IMR-90 (cell line): ENCODE results near the gene TCF7L2. TPM values are rescaled to one million over a fixed set of nuclear protein-coding genes. Genes with fewer than 3 reads are reported as not detected.

Experiments
- ATAC-seq: fragments of 200-7000 bp; cut with Tn5 transposase; 2 replicates; pipeline ENCODE4 v1.9.1; 2020; ENCODE audit warnings: low read depth, mild to moderate bottlenecking, moderate library complexity
- BruUV-seq: library from RNA; stranded (reverse); fragments of 400-500 nt; replicated peaks from 2 replicates; lab custom pipeline; 2021; lab: Mats Ljungman, UMichigan
- CTCF ChIA-PET: fragments of 300-600 bp; formaldehyde crosslinking; extraction: SDS; loops from one replicate; lab custom pipeline; 2021; ENCODE audit warnings: antibody characterized with exemption; lab: Yijun Ruan, JAX
- POLR2A ChIA-PET: fragments of 300-600 bp; sonication (Branson Sonifier 250); formaldehyde crosslinking; loops from one replicate; lab custom pipeline; 2022; ENCODE audit warnings: antibody characterized with exemption; ENCODE audit not compliant: unreplicated experiment; lab: Charles Lee
- DNase-seq: peaks from one replicate; pipeline ENCODE4 v3.0.0; 2013
- H2AFZ ChIP-seq: replicated peaks from 2 replicates; pipeline ENCODE3; 2013; ENCODE audit warnings: low read length, mild to moderate bottlenecking; ENCODE audit not compliant: poor library complexity
- H2AK5ac ChIP-seq: 2 replicates; pipeline ENCODE4 v1.6.1; 2013; ENCODE audit warnings: low read depth, low read length, inconsistent platforms
- H2AK9ac ChIP-seq: replicated peaks from 2 replicates; pipeline ENCODE3; 2013; ENCODE audit warnings: mild to moderate bottlenecking, low read depth, low read length, moderate library complexity; ENCODE audit not compliant: poor library complexity
- H2BK120ac ChIP-seq: 2 replicates; pipeline ENCODE4 v1.6.1; 2013; ENCODE audit warnings: low read depth, low read length, inconsistent platforms
- H2BK15ac ChIP-seq: 3 replicates; pipeline ENCODE4 v1.6.1; 2013; ENCODE audit warnings: low read depth, low read length, inconsistent platforms
- H2BK20ac ChIP-seq: 2 replicates; pipeline ENCODE4 v1.6.1; 2013; ENCODE audit warnings: low read depth, mild to moderate bottlenecking, inconsistent platforms, low read length, moderate library complexity
- H2BK5ac ChIP-seq: 2 replicates; pipeline ENCODE4 v1.6.1; 2013; ENCODE audit warnings: mild to moderate bottlenecking, low read depth, low read length, inconsistent platforms; ENCODE audit not compliant: poor library complexity, severe bottlenecking
- H3K14ac ChIP-seq: replicated peaks from 2 replicates; pipeline ENCODE4 v1.6.1; 2013; ENCODE audit warnings: low read depth, low read length, inconsistent platforms
- H3K18ac ChIP-seq: 2 replicates; pipeline ENCODE4 v1.6.1; 2013; ENCODE audit warnings: low read depth, low read length, control low read depth
- H3K23ac ChIP-seq: 2 replicates; pipeline ENCODE4 v1.6.1; 2013; ENCODE audit warnings: low read depth, low read length, inconsistent platforms
- H3K27ac ChIP-seq: 2 replicates; pipeline ENCODE4 v1.5.1; 2013; ENCODE audit warnings: mild to moderate bottlenecking, control low read depth, low read length; ENCODE audit not compliant: insufficient read depth
- H3K27me3 ChIP-seq: 2 replicates; pipeline ENCODE4 v1.6.1; 2013; ENCODE audit warnings: low read length; ENCODE audit not compliant: control insufficient read depth, insufficient read depth
- H3K36me3 ChIP-seq: 2 replicates; pipeline ENCODE4 v1.6.1; 2013; ENCODE audit warnings: low read length, mixed read lengths; ENCODE audit not compliant: control insufficient read depth, insufficient read depth
- H3K4ac ChIP-seq: 2 replicates; pipeline ENCODE4 v1.6.1; 2013; ENCODE audit warnings: low read depth, low read length, inconsistent platforms
- H3K4me1 ChIP-seq: 2 replicates; pipeline ENCODE4 v1.6.1; 2013; ENCODE audit warnings: low read length, mixed read lengths; ENCODE audit not compliant: control insufficient read depth, insufficient read depth
- H3K4me2 ChIP-seq: 2 replicates; pipeline ENCODE4 v1.6.1; 2013; ENCODE audit warnings: low read depth, mild to moderate bottlenecking, control low read depth, low read length, moderate library complexity
- H3K4me3 ChIP-seq: 2 replicates; pipeline ENCODE4 v1.5.1; 2013; ENCODE audit warnings: low read depth, mild to moderate bottlenecking, control low read depth, low read length, moderate library complexity; ENCODE audit not compliant: insufficient read depth
- H3K56ac ChIP-seq: 2 replicates; pipeline ENCODE4 v1.6.1; 2013; ENCODE audit warnings: low read length, inconsistent platforms; ENCODE audit not compliant: insufficient read depth; ENCODE audit errors: extremely low read depth
- H3K79me1 ChIP-seq, 2 experiments: 2 replicates each; pipeline ENCODE4 v1.6.1; 2013; ENCODE audit warnings: low read length in 2 of 2, inconsistent platforms in 1 of 2, low read depth in 1 of 2
- H3K9ac ChIP-seq: 2 replicates; pipeline ENCODE4 v1.6.1; 2013; ENCODE audit warnings: low read depth, low read length, control low read depth
- H3K9me1 ChIP-seq: 2 replicates; pipeline ENCODE4 v1.6.1; 2013; ENCODE audit warnings: low read length, inconsistent platforms; ENCODE audit not compliant: insufficient read depth
- H3K9me3 ChIP-seq: 2 replicates; pipeline ENCODE4 v1.6.1; 2013; ENCODE audit warnings: low read length; ENCODE audit not compliant: control insufficient read depth, insufficient read depth
- H4K20me1 ChIP-seq: 2 replicates; pipeline ENCODE4 v1.6.1; 2013; ENCODE audit warnings: low read length, inconsistent platforms; ENCODE audit not compliant: insufficient read depth
- H4K5ac ChIP-seq: 2 replicates; pipeline ENCODE4 v1.6.1; 2013; ENCODE audit warnings: mild to moderate bottlenecking, low read depth, low read length, control low read depth
- H4K8ac ChIP-seq, 2 experiments: 2 replicates each; pipeline ENCODE4 v1.6.1; 2013; ENCODE audit warnings: low read depth in 2 of 2, low read length in 2 of 2, control low read depth in 1 of 2, inconsistent platforms in 1 of 2
- H4K91ac ChIP-seq: 2 replicates; pipeline ENCODE4 v1.6.1; 2013; ENCODE audit warnings: low read depth, low read length, inconsistent platforms; ENCODE audit not compliant: insufficient read depth
- BHLHE40 ChIP-seq: fragments of 150-350 bp; IDR thresholded peaks from 2 replicates; pipeline ENCODE4 v1.6.1; 2016; ENCODE audit warnings: mild to moderate bottlenecking, low read depth, low read length
- RFX5 ChIP-seq: IDR thresholded peaks from 2 replicates; pipeline ENCODE4 v1.8.0; 2012; ENCODE audit warnings: low read depth, mild to moderate bottlenecking, low read length, moderate library complexity
- USF2 ChIP-seq: fragments of 150-350 bp; IDR thresholded peaks from 2 replicates; pipeline ENCODE4 v1.6.1; 2017; ENCODE audit warnings: mild to moderate bottlenecking, antibody characterized with exemption, low read length, low read depth
- WGBS, 2 experiments: methylation state at CpG; one replicate each; pipeline versions ENCODE4 v1.1.5 to v1.1.7; 2013; ENCODE audit warnings: missing lambda C conversion rate in 2 of 2; ENCODE audit not compliant: insufficient read length in 1 of 2; ENCODE audit errors: extremely low coverage in 2 of 2; 5-methylcytosine and 5-hydroxymethylcytosine counted together
- dilution Hi-C: fragments of 300-500 bp; cut with HindIII; formaldehyde crosslinking; loops from one replicate; pipeline ENCODE4 v1.14.3; 2018; ENCODE audit warnings: low sequenced_read_pairs; ENCODE audit not compliant: unreplicated experiment
- in situ Hi-C: fragments of 300-500 bp; cut with MboI; formaldehyde crosslinking; loops from 3 replicates; pipeline ENCODE4 v1.14.3; 2019; ENCODE audit warnings: low sequenced_read_pairs, inconsistent platforms, mixed read lengths
- intact Hi-C: fragments of 100-400 bp; cut with micrococcal nuclease; formaldehyde crosslinking; loops from 2 replicates; pipeline ENCODE4 v1.10.0; 2022
- polyA plus RNA-seq, 3 experiments: library from polyadenylated mRNA; depleted of rRNA; stranded (reverse); fragments of >200 nt; gene quantifications; 2 replicates each; pipeline ENCODE4 v1.2.3, GENCODE V29; 2012; ENCODE audit warnings: low replicate concordance in 1 of 3
- total RNA-seq: library from RNA; depleted of rRNA; stranded (reverse); fragments of >200 nt; gene quantifications from 2 replicates; pipeline ENCODE4 v1.2.3, GENCODE V29; 2012

Gene TCF7L2
- total and polyA plus RNA-seq, 2 of the 4 experiments (the other 2 are of a cell fraction): 1.3 to 12.2 TPM

DNA sequence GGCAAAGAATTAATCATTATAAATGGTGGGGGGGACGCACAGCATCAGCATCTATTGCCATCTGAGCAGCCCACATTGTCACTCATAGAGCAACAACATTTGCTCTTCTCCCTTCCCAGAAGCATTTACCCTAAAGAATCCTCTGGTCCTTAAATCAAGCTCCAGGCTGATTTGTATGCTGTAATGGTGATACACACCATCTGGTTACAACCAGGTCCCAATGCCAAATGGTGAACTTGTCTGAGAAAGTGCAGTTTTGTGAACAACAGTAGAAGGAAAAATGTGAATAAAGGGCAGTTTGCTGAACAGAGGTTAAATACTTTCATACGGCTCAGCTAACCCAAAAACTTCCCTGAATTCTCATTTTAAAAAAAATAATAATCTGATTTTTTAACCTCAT is 38.8 kb upstream of the TCF7L2 start:
- Histone ChIP-seq H3K18ac (no peak overlapping the region), H3K9me1 (no peaks in the 10 kb centered on the region), H3K23ac (no peak overlapping the region), H2AK9ac (no peak overlapping the region), H2AK5ac (no peak overlapping the region), H3K4me3 (no peak overlapping the region), H4K8ac (no peak overlapping the region), H3K27ac (peak overlapping the region; percentile 45; the same call in 1 of the 2 replicates), H3K27me3 (no peaks in the 10 kb centered on the region), H3K4me1 (no peaks in the 10 kb centered on the region; the same call in 1 of the 2 replicates), H3K9me3 (no peaks in the 10 kb centered on the region), H2BK120ac (no peak overlapping the region), H3K56ac (no peak overlapping the region), H2BK15ac (no peak overlapping the region), H4K91ac (no peak overlapping the region), H2BK20ac (no peak overlapping the region), H3K9ac (no peak overlapping the region), H3K79me1 (no peaks in the 10 kb centered on the region), H3K4me2 (no peak overlapping the region; the same call in 1 of the 2 replicates), H2BK5ac (no peak overlapping the region), H4K20me1 (no peaks in the 10 kb centered on the region), H4K5ac (no peak overlapping the region), H3K14ac (no peak overlapping the region), H3K36me3 (no peaks in the 10 kb centered on the region), H3K4ac (no peak overlapping the region), H2AFZ (no peak overlapping the region)
- no CpG with 5 or more reads among the region's 2 CpGs for WGBS, 2 experiments
- in situ Hi-C loops: no loop called here
- POLR2A ChIA-PET: no interaction called here
- BruUV-seq: no TSS peak
- intact Hi-C loops: no loop called here
- CTCF ChIA-PET: interaction anchor here (1.0 kb wide), 1 partner anchor 13 kb away, joined by 4 read pairs; no protein-coding TSS in a partner anchor
- TF ChIP-seq RFX5: no peak
- TF ChIP-seq USF2: no peak
- TF ChIP-seq BHLHE40: no peak
- dilution Hi-C loops: no loop called here
- peak; percentile 11 for DNase-seq
- ATAC-seq: no peak
